ENCODE results near the gene MPI.
"Not testable (repeated sequence)": the region's sequence is repeated elsewhere in the genome, so short reads cannot be mapped to it uniquely, and the experiment has no call there.

Gene MPI

DNA sequence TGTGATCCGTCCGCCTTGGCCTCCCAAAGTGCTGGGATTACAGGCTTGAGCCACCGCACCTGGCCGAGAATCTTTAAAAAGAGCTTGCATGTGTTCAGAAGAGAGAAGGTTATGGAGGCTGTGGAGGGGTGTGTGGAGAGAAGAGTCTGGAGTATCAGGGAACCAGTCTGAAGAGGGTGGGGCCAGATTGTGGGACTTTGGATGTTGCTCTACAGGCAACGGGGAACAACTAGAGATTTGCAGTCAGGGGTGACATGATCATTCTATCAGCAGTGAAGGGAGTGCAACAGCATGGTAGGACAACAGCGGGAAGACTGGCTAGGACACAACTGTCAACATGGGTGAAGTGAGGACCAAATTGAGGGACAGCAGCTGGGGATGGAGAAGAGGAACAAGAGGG lies 25.5 kb upstream of the MPI start:
- no peak for DNase-seq

DNA sequence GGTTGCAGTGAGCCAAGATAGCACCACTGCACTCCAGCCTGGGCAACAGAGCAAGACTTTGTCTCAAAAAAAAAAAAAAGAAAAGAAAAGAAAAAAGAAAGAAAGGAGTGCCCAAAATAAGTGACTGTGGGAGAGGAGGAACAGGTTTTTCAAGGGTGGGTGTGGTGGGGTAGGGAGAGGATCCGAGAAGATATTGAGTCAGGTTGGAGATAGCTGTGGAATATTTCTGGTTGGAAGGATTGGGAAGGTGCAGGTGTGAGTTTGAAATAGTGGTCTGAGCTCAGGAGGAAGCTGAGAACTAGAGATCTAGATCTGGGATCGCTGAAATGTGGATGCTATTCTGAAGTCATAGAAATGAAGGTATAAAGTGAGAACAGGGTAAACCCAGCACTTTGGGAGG lies 24.5 kb upstream of the MPI start:
- no peak for DNase-seq

GRCh38 chr15:74866090-74866489 lies 23.8 kb upstream of the MPI start:
- peak; percentile 66 for DNase-seq

- no peak for DNase-seq
These were observed 22.3 kb upstream of the MPI start for GRCh38 chr15:74867466-74868038.

- no peak for DNase-seq
These were observed 21.8 kb upstream of the MPI start for GRCh38 chr15:74868059-74868458.

- no peak for DNase-seq
These were observed 20.5 kb upstream of the MPI start for GRCh38 chr15:74869372-74869725.

DNA sequence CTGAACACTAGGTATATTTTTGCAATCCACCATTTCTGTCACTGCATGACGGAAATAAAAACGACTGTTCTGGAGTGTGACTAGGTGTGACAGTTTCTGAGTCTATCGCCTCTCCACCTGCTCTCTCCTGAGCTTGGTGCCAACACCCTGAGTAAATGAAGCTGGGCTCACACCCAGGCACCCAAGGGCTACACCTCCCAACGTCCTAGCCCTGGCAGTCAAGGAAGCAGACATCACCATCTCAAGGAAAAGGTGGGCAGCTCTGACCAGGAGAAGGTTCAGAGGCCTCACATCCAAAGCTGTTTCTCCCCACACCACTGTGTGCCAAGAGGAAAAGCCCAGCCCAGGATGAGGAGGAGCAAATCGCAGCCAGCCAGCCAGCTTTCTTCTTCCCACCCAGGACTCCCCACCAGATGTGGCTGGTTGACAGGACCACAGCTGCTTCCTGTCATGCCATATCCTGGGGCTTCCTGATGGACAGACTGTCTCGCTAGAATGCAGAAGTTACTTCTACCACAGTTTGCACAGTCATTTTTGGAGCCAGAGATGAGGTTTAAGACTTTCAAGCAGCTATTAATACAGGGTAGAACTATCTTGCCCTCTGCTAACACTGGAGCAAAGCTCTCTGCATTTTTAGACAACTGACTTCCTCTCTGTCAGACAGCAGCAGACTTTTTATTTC lies 20.0 kb upstream of the MPI start:
- DNase-seq = no peak

DNA sequence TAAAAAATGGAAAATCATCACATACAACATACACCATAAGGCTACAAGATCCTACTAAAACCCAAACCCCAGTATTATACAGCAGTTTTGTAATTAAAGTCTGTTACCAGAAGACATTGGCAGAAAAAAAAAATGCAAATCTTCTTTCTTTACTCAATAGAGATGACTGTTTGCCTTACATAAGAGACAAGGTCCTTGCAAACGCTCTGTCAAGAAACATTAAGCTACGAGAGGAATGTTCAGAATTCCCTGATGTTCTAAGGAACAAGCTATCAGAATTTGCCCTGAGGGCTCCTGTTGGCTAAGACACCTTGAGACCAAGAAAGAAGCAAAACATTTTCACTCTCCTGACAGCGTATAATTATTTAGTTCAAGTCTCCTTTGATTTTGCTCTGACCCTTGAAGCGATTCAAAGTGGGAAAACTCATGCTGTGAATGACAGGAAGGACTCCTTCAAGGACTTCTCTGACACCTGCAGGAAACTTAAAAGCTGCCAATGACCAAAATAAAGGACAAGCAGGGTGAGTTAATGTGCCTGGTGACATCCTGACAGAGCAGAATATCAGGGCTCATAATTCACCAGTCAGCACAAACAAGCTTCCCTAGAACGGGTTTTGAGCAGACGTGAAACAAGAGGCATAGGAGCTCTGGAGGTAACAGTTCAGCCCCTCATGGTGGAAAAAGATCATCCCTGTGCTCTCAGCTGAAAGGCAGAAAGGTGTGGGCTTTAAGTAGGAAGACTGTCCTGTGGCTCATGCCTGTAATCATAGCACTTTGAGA lies 19.2 kb upstream of the MPI start:
- no peak for DNase-seq

DNA sequence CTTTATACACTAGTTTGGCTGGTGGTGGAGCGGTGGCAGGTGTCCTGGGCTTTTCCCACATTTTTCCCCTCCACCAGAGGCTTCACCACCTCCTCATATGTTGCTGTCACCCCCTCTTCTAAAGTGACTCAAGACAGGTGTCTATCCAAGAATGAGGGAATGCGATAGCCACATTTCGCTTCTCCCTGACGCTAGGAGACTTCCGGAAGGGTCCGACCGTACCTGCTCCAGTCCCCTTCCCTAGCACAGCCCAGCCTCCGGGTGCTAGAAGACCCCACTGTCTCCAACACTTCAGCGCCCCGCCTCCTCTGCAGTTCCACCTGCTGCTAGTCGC lies 17.2 kb upstream of the MPI start:
- no peak for DNase-seq

DNA sequence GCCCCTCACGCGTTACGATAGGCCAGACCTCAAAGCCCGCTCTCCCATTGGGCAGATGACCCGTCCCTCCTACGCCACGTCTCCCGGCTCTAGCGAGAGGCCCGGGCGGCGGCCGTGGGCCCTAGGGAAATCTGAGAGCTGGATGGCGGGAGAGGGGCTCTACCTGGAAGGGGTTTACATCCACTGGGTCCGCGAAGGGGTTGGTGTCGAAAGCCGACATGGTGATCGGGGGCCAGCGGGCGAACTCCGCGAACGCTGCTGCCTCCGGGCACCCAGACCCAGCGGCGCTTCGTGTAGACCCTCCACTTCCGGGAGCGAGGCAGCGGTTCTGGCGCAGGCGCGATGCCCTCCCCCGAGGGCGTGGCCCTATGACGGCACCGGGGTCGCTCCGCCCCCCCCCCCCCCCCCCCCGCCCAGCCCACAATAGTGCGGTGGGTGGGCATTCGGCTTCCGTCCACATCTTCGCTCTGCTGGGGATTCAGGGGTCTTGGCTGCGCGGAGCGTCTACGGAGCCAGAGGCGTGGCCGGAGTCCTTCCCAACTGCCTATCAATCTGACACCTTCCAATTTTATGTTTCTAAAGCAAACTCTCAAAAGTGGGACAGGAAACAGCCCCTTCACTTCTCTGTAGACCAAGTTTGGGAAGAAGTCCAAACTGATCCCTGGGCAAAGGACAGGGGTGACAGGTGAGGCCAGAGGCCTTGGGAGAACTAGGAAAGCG lies 16.6 kb upstream of the MPI start, which contains the start of gene SCAMP2:
SCAMP2 (minus strand) TSS at position 330 of the 720 bp plus-strand sequence; CDS start at position 220, 110 bp downstream.
- DNase-seq = peak; percentile 98

DNA sequence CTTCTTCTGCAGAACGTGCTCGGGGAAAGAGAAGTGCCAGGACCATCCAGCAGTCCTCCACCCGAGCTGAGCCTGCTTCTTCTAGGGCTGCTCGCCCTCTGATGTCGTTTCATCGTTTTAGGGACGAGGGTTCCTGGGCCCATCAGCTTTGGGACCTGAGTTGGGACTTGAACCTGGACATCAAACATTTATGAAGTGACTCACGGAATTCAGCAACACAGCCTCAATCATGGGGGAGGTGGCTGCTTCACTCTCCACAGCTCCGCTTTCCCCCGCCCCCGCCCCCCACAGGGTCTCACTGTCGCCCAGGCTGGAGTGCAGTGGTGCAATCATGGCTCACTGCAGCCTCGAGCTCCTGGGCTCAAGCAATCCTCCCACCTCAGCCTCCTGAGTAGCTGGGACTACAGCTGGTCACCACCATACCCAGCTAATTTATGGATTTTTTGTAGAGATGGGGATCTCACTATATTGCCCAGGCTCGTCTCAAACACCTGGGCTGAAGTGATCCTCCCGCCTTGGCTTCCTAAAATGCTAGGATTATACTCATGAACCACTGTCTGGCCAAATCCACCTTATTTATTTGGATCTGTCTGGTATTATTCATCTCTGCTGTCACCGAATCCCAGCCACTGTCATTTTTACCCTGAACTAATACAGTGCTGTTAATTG lies 16.0 kb upstream of the MPI start:
- DNase-seq = no peak

GRCh38 chr15:74878273-74878672 lies 11.6 kb upstream of the MPI start:
- DNase-seq = no peak

DNA sequence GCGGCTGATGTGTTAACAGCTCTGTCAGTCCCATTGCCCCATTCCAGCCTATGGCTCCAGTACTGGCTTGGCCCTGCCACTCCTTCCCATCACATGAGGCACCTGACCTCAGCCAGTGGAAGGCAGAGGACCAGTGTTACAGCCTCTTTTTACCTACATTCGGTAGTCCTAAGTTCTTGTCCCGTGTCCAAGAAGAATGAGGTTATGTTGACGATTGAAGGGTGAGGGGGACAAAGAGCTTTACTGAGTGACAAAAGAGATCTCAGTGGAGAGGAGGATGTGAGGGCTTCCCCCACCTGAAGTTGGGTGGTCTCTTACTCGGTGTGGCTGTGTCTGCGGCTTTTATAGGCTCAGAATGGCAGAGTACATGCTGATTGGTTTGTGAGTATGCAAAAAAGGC lies 7.3 kb upstream of the MPI start:
- no peak for DNase-seq

DNA sequence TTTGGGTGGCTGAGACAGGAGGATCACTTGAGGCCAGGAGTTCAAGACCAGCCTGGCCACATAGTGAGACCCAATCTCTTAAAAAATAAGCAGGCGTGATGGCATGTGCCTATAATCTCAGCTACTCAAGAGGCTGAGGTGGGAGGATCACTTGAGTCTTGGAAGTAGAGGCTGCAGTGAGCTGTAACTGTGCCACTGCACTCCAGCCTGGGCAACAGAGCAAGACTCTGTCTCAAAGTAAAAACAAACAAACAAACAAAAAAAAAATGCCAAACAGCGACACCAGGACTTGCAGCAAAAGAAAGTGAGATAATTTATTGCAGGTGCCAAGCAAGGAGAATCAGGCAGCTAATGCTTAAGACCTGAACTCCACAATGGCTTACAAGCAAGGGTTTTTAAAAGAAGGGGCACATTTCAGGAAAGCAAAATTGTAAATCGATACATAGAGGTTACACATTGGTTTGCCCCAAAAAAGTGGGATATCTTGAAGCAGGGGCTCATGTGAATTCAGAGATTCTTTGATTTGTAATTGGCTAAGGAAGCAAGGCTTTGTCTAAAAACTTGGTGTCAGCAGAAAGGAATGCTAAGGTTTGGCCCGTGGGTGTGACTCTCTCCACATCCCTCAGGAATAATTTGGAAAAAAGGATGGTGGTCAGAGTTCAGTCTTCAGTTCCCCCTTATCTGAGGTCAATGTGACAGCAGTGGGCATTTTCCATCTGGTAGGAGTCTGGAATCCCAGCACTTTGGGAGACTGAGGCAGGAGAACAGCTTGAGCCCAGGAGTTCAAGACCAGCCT lies 5.2 kb upstream of the MPI start:
- peak; percentile 68 for DNase-seq

DNA sequence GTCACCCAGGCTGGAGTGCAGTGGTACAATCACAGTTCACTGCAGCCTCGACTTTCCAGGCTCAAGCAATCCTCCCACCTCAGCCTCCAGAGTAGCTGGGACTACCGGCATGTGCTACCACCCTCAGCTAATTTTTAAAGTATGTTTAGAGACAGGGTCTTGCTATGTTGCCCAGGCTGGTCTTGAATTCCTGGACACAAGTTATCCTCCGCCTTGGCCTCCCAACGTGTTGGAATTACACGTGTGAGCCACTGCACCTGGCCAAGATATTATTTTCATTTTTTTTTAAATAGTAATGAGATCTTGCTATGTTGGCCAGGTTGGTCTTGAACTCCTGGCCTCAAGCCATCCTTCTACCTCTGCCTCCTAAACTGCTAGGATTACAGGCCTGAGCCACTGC lies 4.4 kb upstream of the MPI start:
- no peak for DNase-seq

DNA sequence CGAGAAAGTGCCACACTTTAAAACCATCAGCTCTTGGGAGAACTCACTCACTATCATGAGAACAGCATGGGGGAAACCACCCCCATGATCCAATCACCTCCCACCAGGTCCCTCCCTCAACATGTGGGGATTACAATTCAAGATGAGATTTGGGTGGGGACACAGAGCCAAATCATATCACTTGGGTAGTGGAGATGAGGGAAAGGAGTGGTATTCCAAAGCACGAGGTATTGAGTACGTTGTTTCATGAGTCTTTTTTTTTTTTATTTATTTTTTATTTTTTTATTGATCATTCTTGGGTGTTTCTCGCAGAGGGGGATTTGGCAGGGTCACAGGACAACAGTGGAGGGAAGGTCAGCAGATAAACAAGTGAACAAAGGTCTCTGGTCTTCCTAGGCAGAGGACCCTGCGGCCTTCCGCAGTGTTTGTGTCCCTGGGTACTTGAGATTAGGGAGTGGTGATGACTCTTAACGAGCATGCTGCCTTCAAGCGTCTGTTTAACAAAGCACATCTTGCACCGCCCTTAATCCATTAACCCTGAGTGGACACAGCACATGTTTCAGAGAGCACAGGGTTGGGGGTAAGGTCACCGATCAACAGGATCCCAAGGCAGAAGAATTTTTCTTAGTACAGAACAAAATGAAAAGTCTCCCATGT lies 2.2 kb upstream of the MPI start:
- not testable (repeated sequence) for DNase-seq

- no peak for DNase-seq
These were observed 1.1 kb upstream of the MPI start for GRCh38 chr15:74888716-74889115.

GRCh38 chr15:74889390-74889882 lies 406 bp upstream of the MPI start:
- DNase-seq = no peak

- no peak for DNase-seq
These were observed 771 bp downstream of the MPI start for GRCh38 chr15:74890665-74890960.

- DNase-seq = no peak
These were observed 1.6 kb downstream of the MPI start for GRCh38 chr15:74891469-74891868.

DNA sequence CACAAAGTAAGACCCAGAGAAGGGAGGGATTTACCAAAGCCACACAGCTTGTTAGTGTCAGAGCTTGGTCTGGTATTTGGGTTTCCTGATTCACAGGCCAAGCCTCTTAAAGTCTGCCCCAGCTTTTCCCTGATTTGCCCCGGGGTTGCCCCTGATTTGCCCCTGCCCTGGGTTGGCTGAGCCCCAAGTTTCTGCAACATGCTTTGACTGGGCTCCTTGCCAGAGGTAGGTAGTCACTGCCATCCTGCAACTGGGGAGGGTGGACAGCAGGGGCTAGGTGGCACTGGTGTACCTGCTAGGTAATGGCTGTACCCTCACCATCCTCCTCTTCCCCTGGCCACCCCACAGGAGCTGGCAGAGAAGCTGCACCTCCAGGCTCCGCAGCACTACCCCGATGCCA lies 2.5 kb downstream of the MPI start:
- no peak for DNase-seq

GRCh38 chr15:74892931-74893330 lies 3.1 kb downstream of the MPI start:
- no peak for DNase-seq
